ENCODE data around the gene MC2R.

The MC2R gene

GRCh38 chr18:13915391-13915790, at the start of gene MC2R:
Gene MC2R (minus strand): TSS chr18:13915536. CDS start chr18:13885518, 30,018 bp downstream.
- DNase-seq, result no peak

DNA sequence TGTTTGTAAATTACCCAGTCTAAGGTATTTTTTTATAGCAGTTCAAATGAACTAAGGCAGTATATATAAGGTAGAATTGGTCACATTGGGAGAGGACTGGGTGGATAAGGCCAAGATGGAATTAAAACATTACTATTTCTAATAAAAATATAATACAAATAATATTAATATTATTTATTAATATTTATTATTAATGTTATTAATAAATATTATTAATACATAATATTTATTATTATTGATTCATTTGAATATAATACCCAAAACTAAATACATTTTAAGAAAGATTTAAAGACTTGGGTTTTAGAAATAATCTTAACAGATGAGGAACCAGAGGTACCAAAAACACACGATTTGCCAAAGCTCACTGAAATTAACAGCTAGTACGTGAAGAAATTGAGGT, 30.5 kb upstream of the MC2R start:
- no peak for DNase-seq

DNA sequence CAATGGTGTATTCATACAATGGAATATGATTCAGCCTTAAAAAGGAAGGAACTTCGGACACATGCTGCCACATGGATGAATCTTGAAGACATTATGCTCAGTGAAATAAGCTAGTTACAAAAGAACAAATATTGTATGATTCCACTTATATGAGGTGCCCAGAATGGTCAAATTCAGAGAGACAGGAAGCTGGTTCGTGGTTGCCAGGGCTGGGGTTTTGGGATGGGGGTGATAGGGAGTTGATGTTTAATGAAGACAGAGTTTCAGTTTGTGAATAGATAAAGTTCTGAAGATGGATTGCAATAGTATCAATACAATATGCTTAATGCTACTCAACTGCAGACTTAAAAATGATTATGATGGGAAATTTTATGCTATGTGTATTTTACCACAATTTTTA, 28.0 kb upstream of the MC2R start:
- no peak for DNase-seq

- no peak for DNase-seq
Measured at GRCh38 chr18:13940326-13940725, 25.0 kb upstream of the MC2R start.

DNA sequence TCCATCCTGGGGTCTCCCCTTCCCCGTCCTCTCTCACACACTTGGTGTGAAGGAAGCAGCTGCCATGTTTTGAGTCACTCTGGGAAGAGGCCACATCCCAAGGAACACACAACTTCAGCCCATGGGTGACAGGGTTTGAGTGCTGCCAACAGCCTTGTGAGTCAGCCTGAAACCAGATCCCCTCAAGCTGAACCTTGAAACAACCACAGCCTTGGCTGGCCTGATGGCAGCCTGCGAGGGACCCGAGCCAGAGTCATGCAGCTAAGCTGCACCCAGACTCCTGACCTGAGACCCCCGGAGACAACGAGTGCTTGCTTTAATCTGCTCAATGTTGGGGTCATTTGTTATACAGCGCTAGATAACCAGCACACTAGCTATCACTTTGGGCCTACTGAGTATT, 19.3 kb upstream of the MC2R start:
- DNase-seq, result no peak

- DNase-seq, result no peak
Measured at GRCh38 chr18:13934058-13934457, 18.7 kb upstream of the MC2R start.

DNA sequence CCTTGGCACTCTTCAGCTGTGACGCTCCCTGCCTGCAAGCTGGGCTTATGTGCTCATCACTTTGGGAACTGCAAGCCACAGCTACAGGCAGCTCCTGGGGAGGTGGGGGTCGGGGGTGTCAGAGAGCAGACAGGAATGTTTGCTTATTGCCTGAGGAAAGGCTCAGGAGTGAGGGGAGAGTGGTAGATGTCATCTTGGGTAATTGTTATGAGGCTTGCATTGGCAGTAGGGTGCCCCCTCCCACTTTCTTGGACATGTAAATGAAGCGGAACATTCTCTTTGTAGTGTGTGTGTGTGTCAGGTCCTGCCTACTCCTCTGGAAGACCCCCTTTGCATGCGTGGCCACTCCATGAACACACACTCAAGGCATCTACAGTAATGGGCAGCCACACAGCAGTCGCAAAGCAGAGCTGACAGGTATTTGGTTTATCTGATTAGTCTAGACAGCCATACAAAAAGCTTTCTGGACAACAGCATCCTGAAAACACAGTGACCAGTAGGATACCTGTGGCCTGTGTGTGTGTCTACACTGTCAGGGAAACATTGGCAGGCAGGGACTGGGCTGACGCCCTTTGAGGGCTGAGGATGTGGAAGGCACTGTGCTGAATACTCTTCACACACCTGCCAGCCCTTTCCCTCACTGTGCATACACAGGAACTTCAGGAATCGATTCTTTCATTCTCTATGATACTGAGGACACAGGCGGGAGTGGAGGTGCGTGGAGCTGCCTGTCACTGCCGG, 17.1 kb upstream of the MC2R start:
- DNase-seq, result no peak

DNA sequence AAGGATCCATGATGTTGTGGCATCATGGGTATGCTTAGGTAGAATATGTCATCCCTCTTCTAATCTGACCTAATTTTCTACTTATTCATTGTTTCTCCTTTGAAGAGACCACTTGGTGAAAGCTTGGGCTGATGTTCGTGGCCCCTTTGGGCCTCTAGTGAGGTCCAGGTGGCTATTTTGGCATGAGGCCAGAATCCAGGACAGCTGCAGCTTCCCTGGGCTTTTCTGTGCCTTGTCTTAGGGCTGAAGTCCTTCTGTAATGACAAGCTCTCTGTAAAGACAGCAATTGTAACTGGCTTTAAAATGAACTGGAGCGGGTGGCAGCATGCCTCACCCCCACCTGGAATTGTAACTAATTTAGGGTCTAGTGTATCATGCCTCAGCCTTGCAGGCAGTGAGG, 15.6 kb upstream of the MC2R start:
- DNase-seq, result no peak

- no peak for DNase-seq
Measured at GRCh38 chr18:13923221-13923620, 7.9 kb upstream of the MC2R start.

- DNase-seq, result no peak
Measured at GRCh38 chr18:13918898-13919297, 3.6 kb upstream of the MC2R start.

- DNase-seq, result no peak
Measured at GRCh38 chr18:13917401-13917800, 2.1 kb upstream of the MC2R start.

DNA sequence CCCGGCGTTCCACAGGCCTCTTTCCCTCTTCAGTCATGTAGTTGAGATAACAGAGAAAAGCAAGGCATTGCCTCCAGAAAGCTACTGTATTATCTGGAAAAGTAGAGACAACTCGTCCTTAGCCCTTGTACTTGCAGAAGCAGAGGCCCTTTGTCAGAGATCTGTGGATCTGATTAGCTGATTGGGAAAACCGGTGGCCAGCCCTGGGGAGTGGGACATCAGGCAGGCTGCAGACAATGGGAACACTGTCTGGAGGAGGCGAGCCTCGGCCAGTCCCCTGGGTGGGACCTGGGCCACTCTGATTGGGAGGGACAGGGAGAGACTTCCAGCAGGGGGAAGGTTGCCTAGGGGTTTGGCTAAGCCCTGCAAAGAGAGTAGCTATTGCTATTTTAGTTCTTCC, 1.2 kb upstream of the MC2R start:
- no peak for DNase-seq

DNA sequence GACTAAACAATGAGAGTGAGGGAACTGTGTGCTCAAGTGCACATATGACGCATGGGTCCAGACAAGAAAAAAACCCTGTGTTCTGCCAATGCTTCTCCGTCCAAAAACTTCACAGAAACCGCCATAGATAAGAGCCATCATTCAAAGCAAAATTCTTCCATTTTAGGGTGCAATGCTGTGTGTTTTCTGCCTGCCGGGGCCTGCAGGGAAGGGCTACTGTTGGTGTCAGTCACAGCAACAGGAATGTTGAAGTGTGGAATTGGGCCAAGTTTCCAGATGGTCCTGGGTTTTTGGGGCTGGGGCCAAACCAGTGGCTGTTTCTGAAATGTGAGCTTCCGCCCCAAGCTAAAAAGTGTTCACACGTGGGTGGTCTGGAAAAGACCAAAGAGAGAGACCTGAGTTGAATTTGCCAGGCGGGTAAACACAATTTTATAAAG, 677 bp upstream of the MC2R start:
- DNase-seq, result no peak

DNA sequence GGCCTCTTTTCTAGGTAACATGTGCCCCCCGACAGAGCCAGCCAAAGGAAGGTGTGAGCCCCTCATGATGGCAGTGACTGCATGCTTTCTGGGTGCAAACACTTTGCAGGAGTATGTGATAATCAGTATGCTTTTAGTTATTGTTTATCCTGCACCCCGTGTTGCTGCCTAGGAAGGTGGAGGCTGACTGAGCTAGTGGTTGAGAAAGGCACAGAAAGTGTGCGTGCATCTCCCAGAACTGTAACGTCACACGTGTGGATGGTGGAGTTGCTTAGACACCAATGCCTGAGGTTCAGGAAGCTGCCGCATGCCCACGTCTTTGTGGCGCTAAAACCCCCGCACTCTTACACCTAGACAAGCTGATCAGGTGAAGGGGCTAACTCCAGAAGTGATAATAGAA, 580 bp downstream of the MC2R start:
- DNase-seq, result no peak

GRCh38 chr18:13914170-13914569, 1.2 kb downstream of the MC2R start:
- no peak for DNase-seq

GRCh38 chr18:13913205-13913604, 2.1 kb downstream of the MC2R start:
- DNase-seq, result no peak

GRCh38 chr18:13912601-13913000, 2.7 kb downstream of the MC2R start:
- DNase-seq, result no peak

DNA sequence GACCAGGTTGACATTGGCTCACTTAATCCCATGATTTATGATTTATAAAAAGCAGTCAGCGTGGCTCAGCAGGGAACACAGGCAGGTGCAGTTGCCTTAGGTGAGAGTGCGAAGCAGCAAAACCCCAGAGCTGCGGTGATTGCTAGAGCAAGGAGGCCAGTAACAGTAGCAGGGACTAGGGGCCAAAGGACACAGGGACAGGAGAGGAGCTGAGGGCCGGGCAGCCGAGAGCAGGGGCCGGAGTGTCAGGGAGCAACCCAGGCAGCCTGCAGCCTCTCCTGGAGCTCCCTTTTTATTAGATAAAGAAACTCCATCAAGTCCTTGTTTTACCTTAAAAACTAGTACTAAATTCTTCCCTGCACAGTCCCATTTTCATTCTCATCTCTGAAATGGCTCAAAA, 4.3 kb downstream of the MC2R start:
- DNase-seq, result no peak

DNA sequence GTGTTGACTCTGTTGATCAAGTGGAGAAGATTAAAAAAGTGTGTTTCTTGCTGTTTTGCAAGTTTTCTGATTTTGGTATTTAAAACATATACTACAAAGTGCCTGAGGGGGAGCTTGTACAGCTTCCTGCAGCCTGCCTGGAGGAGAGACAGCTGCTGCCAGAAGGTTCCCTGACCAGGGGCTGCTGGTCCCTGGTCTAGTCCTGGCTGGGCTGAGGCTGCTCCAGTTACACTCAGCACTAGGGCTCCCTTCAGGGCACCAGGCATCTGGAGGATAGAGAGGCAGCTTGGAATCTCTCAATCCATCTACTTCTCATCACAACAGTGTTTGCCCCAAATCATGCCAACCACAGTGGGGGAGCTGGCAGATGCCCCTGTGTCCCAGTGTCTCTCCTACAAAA, 4.8 kb downstream of the MC2R start:
- no peak for DNase-seq

GRCh38 chr18:13909141-13909940, 6.0 kb downstream of the MC2R start:
- DNase-seq, result no peak

DNA sequence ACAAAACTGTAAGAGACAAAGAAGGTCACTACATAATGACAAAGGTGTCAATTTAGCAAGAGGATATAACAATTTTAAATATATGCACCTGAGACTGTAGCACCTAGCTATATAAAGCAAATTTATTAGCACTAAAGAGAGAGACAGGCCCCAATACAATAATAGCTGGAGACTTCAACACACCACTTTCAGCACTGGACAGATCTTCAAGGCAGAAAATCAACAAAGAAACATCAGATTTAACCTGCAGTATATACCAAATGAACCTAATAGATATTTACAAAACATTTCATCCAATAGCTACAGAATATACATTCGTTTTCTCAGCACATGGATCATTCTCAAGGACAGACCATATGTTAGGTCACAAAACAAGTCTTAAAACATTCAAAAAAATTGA, 14.7 kb downstream of the MC2R start:
- no peak for DNase-seq

DNA sequence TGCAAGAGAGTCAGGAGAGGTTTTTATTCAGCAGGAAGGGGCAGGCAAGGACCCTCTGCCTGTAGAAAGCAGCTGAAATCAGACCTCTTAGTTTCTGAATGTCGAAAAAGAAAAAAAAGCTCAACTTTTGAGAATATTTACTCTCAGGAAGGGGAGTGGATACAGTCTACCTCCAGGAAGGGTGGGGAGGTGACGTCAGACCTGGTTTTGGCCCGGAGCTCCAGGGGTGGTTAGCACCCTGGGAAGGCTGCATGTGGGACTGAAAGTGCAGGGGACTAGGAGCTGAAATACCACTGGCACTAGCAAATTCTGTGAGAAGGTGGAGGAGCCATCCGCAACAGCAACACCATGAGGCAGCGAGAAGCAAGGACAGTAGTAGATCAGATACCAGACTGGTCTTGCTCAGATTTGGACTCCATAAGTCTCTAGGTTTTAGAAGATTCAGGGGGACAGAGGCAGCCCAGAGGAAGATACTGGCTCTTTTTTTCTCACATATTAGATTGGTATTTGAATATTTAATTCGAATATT, 19.8 kb downstream of the MC2R start:
- DNase-seq, result no peak

GRCh38 chr18:13894531-13894930, 20.8 kb downstream of the MC2R start:
- DNase-seq, result no peak

DNA sequence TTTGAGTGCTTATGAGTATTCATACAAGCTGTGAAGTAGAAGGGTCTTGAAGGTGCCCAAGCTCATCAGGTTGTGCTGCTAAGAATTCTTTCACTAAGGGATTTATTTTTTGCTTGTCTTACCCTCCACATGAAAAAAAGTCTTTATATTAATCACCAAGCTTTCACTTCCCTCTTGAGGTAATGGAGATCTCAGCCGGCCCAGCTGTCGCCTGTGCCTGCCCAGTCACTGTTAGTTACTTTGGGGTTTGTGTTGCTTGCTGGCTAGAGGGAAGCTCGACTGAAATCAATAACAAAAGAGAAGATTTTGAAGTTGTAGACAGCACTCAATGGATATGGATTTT, 21.9 kb downstream of the MC2R start:
- DNase-seq, result no peak

Measured in bone marrow (tissue), 2 donors.